DMS 273 (cell line): ENCODE results near the gene FHIT.
A peak's percentile ranks its signal among the peaks of the same experiment; 100 is the strongest.

Experiments used
- DNase-seq: peaks from one replicate; lab custom pipeline; 2025; ENCODE audit not compliant: unreplicated experiment; lab: John Stamatoyannopoulos, UW

Gene FHIT

DNA sequence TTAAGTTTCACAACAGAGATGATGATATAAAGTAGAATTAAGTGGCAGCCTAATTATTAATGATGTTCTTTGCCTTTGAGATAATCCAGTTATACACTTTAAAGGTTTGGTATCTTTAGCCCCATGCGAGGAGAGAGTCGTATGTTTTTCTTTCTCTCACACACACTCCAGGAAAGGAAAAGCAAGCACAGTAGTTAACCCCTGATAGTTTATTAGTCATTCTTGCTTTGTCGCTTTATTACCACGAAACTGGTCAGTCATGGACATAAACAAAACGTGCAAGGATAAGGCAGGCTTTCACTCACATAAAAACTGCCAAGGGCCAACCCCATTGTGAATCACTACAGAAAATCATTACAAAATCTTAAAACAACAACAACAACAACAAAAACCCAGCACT lies 866.9 kb downstream of the FHIT start:
- DNase-seq, result no peak

DNA sequence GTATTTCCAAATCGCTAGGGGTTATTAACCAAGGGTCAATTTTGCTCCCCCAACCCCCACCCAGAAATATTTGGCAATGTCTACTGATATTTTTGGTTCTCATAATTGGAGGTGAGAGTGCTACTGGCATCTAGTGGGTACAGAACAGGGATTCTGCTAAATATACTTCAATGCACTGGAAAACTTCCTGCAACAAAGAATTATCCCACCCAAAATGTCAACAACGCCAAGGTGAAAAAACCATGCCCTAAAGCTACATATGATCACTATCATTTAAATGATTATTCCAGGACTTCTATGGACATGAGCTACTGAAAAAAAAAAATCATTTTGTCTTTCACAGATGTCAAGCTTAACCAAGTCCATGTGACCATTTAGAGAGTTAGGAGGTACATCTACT lies 867.9 kb downstream of the FHIT start:
- DNase-seq, result no peak

DNA sequence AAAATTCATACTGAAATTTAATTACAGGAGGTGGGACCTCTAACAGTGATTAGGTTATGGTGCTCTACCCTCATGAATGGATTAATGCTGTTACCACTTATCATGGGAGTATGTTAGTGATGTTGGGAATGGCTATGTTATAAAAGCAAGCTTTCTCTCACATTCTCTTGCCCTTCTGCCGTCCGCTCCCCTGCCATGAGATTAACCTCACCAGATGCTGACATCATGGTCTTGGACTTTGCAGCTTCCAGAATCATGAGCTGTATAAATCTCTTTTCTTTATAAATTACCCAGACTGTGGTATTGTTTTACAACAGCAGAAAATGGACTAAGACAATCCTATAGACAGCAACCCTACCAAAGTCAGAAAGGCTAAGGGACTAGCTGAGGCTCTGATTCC lies 884.8 kb downstream of the FHIT start:
- DNase-seq, result no peak

DNA sequence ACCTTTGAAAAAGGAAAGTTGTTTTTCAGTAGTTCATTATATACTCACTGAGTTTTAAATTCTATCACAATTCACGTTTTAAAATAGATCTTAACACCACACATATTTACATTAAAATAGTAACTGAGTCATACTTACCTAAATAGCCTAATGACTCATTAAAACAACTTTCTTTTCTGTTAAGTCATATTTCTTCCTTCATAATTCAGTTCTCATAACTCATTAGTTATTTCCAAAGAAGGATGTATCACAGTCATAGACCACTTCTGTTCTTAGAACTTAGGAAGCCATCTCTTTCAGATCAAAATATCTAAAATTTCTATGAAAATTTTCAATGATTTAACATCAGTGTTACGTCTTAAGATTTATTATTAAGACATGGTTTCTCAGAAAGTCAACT lies 885.9 kb downstream of the FHIT start:
- DNase-seq, result no peak

DNA sequence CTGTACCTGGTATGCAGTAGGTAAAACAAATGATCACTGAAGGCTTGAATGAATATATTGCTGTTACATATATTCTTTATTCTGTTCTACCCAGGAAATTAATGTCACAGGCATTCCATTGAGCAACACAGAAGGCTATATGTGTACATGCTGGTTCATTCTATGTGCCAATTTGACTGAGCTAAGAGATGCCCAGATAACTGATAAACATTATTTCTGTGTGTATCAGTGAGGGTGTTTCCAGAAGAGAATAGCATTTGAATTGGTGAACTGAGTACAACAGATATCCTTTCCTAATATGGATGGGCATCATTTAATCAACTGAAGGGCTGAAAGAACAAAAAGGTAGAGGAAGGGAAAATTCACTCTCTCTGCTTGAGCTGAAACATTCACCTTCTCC lies 886.8 kb downstream of the FHIT start:
- no peak for DNase-seq

DNA sequence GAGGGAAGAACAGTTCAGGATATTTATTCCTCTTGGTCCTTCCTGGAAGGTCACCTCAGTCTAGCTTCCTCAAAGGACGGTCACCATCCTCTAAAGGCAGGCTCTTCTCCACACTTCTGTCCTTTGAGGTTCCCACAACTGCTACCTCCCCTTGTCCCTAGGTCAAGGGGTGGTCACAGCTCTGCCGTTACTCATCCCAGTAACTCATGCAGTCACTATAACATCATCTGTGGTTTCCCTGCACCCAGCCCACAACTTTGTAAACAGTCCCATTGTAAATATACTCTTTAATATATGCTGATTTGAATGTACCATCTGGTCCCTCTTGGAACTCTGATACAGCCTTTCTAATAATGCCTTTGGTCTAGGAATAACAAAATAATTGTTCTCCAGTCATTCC lies 887.4 kb downstream of the FHIT start:
- DNase-seq, result peak; percentile 51

DNA sequence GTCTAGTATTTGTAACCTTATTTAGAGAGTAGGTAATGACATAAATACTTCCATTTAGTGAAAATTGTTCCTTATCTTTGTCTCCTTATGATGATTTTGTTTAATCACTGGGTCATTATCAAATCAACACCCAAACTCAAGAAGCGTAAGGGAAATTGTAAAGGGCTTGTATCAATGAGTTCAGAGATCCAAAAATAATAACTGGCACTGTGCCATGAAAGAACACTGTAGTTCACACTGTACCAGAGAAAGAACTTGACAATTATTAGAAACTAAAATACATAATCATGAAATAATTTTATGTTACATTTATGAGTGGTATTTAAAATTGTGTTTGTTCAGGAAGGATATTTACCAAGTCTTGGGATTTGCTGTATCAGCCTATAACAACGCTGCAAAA lies 895.4 kb downstream of the FHIT start:
- DNase-seq, result peak; percentile 2

DNA sequence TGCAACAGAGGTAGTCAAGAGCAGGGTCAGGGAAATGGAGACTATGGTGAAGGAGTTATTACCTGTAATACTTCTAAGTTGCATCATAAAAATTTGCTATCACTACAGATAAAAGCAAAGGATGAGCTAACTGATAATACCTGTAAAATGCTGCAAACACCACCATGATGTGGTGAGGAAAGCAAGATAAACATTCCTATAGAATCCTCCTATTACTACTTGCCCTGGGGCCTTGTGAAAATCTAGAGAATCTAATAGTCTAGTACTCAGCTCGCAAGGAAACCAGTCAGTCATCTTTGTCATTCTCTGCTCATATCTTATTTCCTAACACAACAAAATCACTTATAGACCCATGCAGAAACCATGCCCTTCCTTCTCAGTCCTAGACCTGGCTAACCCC lies 899.8 kb downstream of the FHIT start:
- no peak for DNase-seq

DNA sequence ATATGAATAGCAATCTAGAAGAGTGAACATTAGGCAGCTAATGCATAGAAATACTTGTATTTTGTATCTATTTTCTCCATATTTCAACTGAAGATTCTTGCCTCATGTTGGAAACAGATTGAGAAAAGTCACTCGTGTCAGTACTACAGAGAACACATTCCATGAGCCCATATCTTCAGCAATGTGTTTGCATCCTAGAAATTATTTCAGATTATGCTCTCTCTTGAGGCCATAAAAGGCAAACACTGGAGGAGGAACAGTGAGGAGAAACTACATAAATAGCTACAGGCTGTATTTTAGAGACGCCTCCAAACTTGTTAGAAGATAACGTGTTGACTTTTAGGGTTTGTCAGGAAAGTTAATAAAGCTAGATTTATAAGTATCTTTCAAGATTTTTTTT lies 906.9 kb downstream of the FHIT start:
- no peak for DNase-seq

DNA sequence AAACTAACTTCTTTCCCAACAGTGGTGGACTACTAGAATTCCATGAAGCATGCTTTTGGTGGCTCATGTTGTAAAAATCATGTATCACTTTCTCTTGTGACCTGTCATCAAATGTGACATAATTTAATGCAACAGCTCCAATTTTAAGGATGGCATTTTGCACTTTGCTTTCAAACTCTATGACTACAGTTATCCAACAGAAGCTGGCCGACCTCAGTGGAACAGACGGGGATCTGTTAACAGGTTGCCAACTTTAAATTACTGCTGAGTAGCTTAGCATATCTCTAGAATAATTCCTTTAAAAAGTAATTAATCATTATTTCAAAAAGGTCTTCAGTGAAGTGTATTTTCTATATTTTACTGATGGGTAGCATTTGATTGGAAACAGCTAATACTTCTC lies 907.4 kb downstream of the FHIT start:
- no peak for DNase-seq

DNA sequence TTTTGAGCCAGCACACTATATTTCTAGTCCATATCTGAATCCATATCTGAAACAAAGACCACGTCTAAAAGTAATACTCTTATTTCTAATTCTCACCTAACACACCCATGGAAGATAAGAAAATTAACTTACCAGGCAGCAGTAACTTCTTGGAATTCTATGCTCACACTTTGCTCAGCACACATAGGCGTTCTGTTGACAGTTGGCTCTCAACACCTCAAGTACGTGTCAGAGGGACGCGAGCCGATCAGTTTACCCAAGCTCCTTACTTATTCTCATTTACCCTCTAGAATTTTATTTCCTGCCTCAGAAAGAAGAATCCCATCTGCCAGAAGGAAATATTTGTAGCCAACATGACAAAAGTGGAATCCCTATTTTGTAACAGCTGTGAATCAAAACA lies 911.9 kb downstream of the FHIT start:
- peak; percentile 52 for DNase-seq

DNA sequence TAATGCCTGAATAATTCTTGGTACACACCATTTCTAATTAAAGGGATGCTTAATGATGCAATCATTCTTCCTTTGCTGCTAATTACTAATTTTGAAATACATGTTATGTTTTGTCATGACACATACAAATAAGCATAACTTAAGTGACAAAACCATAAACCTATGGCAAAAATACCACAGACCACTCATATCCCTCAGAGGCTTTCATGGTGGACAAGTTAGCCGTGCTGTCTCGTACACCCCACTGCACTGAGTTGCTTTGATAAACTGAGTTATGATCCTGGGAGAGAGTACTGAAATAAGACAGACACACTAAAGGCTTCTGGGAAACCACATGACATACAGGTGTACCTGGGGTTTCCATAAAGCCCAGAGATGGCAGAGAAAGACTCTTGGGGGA lies 913.8 kb downstream of the FHIT start:
- no peak for DNase-seq

DNA sequence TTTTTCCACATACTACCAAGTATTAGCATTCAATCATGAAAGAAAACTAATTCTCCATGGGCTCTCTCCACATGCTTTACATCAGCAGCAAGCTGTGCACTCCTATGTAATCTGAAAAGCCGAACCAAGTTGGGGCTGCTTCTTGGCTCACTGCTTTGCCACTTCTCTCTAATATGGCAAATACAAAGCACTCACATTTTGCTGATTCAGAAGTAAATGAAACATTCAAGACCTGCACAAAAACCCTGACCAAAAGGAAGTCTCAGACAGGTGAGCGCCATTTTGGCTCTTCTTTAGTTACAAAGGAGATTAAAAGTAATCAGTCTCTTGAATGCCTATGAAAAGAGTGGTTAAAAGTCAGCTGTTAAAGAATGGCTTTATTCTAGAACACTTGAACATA lies 915.2 kb downstream of the FHIT start:
- DNase-seq, result no peak

DNA sequence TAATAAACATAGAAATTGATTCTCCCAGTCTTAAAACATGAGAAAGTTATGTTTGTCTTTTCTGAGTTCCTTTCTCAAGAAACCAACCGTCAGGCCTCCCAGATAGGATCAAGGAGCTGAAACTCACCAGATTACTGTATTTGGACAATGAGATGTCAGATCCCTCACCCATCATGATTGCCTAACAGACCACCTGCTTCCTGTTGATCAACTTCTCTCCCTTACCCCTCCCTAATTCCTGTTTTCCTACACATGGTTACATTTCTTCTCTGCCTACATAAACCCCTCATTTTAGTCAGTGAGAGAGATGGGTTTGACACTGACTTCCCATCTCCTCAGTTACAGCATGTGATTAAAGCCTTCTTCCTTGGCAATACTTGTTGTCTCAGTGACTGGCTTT lies 917.5 kb downstream of the FHIT start:
- no peak for DNase-seq

DNA sequence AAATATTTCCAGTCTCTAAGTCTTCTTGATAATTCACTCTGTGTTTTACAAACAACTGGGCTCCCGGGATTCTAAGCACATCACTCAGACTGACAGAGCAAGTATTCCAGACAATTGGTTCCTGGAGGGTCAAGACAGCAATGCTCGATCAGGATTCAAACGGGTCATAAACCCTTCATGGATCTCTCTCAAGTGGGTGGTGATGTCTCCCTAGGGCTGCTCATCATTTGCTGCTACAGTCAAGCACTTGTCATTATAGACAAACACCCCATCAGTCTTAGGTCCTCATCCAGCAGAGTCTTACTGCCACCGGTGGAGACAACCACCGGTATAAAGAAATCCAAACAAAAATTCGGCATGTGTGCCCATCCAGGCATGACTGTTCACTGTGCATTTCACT lies 921.1 kb downstream of the FHIT start:
- no peak for DNase-seq

DNA sequence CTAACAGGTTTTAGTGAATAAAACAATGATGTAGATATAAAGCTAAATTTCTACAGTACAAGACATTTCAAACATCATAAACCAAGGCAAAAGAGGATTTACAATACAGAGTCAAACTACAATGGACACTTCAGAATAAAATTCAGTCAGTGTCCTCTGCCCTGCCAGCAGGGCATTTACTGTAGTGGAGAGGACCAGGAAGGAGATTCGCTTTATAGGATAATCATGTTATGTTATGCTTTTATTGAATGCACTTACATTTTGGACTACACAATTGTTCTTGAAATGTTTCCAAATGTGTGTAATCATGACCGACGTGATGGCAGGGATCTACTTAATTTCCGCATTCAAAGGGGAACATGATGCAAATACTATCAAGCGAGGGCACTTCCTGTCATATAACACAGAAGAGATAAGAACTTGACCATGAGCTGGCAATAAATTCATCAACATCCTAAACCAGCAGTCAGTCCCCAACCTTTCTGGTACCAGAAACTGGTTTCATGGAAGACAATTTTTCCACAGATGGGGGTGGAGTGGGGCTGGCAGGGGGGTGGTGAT lies 925.6 kb downstream of the FHIT start:
- DNase-seq, result no peak

DNA sequence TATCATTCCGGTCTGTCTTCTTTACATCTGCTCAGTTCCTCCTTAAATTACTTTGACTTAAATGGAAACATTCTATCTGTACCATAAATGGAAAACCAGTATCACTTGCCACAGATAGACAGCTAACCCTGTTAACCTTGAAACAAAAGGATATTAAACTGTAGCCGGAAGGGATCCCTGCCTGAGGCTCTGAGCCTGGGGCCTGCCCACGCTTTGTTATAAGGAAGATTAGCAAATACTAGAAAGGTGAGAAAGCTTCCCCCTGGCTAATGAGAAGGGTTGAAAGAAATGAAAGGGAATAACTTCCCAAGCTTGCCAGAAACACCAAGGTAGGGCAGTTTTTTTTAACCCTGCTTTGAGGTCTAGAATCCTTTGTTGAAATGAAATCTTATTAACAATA lies 927.6 kb downstream of the FHIT start:
- no peak for DNase-seq

DNA sequence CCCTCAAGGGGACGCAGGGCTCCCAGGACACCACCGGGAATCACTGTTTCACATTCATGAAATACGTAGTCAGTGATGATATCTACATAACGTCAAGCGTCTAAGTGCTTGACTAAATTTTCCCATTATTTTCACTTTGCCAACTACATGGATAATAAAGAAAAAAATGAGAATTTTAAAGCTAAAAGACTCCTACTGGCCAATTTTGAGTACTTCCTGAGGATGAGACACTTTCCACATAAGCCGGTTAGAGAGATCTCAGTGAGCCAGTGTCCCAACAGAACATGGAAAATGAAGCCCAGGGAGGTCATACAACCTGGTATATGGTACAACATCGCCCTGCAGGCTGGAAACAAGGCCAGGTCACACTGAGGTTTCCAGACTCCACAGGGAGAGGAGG lies 928.1 kb downstream of the FHIT start:
- DNase-seq, result no peak

DNA sequence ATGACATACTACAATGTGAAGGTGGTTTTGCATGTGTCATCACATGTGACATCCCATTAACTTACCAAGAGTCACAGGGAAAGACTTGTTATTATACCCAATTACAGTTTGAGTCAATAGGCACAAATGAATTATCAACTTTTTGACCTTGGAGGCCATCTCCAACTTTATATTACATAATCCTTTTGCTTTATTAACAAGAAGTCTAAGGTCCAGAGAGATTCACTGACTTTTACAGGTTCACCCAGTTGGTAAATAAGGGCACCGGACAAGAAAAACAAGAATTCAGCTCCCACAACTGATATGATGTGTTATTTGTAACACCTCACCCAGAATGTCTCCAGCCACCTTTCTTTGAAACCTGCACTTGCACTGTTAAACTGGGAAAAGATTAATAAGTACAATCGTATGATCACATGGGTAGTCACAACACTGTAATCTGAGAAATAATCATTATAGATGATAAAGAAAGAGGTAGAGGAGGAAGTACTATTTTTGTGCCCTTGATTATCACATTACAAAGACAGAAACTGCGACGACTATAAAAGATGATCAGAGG lies 928.9 kb downstream of the FHIT start:
- DNase-seq, result no peak

DNA sequence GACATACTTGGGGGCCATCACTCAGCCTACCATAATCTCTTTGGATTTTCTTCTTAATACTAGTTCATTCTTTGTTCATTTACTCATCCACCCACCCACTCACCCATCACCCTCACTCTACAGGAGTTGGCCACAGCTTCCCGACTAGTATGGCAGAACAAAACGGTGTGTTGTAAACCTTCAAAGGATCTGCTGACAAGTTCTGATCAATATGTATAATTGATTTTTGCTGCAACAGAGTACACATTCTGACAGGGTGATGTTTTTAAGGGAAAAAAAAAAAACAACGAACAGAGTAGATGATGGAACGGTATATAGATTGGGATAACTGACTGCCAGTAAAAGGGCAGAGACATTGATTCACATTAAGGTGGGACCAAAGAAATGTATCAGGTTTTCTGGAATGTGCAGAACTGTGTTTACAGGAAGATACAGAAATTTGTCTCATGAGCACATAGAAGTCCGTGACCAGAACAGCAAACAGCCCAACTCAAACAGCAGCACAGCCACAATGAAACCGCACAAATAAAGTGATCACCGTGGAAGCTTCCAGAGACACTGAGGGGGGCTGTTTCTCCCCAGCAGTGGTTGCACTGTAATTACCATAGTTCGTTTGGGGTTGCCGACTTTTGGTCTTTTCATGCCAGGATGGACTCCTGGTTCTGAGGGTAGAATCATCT lies 931.9 kb downstream of the FHIT start:
- DNase-seq, result no peak

DNA sequence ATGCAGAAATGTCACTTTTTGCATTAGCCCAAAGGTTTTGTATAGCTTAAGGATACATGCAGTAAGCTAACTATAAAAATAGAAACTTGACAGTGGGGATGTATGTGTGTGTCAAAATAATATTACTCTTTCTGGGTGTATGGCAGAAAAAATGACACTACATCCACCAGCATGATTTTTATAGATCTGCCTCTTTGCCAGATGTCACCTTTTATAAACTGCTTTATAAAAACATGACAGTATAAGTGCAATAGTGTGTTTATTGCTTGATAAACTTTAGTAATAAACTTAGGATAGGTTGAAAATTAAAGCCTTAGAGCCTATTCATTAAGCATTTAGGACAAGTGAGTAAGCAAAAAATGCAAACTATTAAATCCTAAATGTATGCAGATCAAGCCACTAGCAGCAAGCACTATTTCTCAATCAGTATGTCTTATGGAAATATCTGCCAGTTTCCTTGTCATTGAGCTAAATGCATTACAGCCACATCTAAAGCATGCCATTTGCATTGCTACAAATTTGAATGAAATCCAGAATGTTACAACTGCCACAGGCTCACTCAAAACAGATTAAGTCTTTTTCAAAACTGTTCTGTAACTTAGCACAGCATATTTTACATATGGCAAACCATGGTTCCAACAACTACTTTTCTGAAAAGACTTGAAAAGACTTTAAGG lies 935.0 kb downstream of the FHIT start:
- DNase-seq, result no peak

DNA sequence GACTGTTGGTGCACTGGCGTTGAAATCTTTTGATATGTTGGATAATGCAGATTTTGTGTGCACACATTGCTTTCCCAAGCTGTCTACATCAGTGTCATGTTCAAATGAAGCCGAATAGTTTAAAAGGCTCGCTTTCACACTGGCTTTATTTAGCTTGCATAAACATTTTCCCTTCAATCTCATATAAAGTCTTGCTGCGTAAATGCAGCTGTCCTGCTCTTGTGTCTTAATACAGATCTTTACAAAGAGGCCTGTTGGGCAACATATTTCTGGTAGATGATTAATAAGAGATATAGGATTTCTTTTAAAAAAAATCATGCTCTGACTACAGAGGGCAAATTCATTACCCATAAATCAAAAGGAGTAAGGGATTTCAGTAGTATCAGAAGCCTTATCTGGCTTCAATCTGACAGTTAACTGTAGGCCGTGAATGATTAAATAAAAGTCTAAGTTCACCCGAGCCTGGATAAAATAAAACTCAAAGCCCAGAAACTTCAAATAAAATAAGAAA lies 937.2 kb downstream of the FHIT start:
- no peak for DNase-seq
